Measurements from ENCODE around the gene RHBDF2. TPM values are rescaled to one million over a fixed set of nuclear protein-coding genes. Genes with fewer than 3 reads are reported as not detected.
"Not testable (repeated sequence)": the region's sequence is repeated elsewhere in the genome, so short reads cannot be mapped to it uniquely, and the experiment has no call there.

The RHBDF2 gene
- total RNA-seq, 6 experiments from 2014 or later, result 7.1 to 18.6 (median 11.0) TPM

DNA sequence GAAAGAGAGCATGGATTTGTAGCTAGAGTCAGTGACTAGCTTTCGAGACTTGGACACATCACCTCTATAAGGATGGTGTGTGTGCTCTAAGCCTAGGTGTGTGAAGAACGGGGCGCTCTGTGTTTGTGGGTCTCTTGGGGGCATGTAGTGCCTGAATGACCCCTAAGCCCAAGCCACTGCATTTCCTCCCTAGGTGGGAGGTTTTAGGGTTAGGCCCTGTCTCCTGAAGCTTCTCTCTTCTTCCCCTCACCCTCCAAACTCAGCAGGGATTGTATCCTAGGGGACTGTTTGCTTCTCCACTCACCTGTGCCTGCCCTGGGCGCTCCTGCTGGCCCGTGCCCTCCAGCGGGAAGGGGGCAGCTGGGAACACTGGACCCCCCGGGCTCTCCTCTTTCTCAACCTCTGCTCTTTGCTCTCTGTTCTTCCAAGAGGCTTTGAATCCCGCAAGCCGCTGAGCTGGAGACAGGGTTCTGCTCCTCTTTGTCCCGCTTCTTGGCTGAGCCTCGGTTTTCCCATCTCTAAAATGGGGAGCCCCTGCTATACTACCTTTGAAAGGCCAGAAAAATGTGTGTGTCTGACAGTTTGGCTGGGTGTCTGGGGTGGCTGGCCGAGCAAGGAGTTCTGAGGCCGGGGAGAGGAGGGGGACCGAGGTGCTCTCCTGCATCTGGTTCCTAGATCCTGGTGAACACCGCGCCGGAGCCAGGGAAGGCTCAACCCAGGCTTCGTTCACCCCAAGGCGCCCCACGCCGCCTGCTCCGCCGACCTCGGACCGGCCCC, 35.5 kb upstream of the RHBDF2 start:
- TF ChIP-seq POLR2A (IDR thresholded peaks at IDR 0.05), result no peak
- 53% methylated on average over 9 of the region's 25 CpGs for WGBS (ENCODE audit: insufficient coverage, low coverage, low lambda C conversion rate, missing lambda C conversion rate)
- H3K4me3 ChIP-seq, result peak overlapping the region in 1 of 3 donors; percentile 2
- H3K27me3 ChIP-seq, result no peaks in the 10 kb centered on the region
- H3K4me1 ChIP-seq, result peaks cover 0 to 14% (median 3%) of the 10 kb centered on the region in 4 donors
- intact Hi-C loops (cut with DNase I), result no loop called here
- ATAC-seq, result no peak
- H3K27ac ChIP-seq, result no peak overlapping the region
- H3K9me3 ChIP-seq, result no peaks in the 10 kb centered on the region
- DNase-seq, result no peak
- H3K36me3 ChIP-seq, result no peaks in the 10 kb centered on the region

DNA sequence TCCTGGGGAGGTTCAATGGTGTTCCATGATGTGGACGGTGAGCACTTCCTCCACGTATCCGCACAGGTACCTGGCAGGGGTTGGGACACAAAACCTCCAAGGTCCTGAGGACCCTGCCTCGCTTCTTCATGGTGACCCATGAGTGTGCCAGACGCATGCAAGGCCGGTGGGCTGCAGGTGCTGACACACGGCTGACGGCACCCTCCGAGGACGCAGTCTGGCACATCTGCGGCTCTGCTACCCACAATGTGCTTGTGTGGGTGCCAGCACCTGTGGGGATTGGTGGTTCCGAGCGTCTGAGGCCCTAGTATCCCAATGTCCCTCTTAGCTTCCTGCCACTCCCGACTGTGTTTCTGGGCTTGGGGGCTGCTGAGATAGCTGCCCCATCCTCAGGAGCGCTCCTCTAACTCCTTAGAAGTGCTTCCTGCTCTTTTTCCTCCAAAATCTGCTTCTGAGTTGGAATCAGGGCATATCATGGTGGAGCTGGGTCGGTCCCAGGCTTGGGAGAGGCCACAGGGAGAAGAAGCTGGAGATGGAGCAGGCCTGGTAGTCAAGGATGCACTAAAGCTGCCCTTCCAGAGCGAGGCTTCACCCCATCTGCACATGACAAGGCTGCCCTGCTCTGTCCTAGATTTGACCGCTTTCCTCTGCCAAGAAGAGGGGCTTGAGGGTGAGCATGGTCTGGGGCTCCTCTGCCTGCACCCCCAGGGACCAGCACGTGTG, 34.7 kb upstream of the RHBDF2 start:
- no peak overlapping the region for H3K4me3 ChIP-seq
- peaks cover 0 to 14% (median 4%) of the 10 kb centered on the region in 4 donors for H3K4me1 ChIP-seq
- no peak for DNase-seq
- intact Hi-C loops (cut with DNase I), result no loop called here
- WGBS (ENCODE audit: insufficient coverage, low coverage, low lambda C conversion rate, missing lambda C conversion rate), result 80% methylated on average over 3 of the region's 19 CpGs
- no peak overlapping the region for H3K27ac ChIP-seq
- no peaks in the 10 kb centered on the region for H3K36me3 ChIP-seq
- no peak for TF ChIP-seq POLR2A (IDR thresholded peaks at IDR 0.05)
- TF ChIP-seq CTCF (IDR thresholded peaks at IDR 0.05), result no peak
- H3K27me3 ChIP-seq, result no peaks in the 10 kb centered on the region
- no peak for ATAC-seq
- H3K9me3 ChIP-seq, result no peaks in the 10 kb centered on the region

- no peak for ATAC-seq
- no peak for DNase-seq
- Histone ChIP-seq H3K27me3 (no peaks in the 10 kb centered on the region), H3K27ac (no peak overlapping the region), H3K36me3 (no peaks in the 10 kb centered on the region), H3K9me3 (no peaks in the 10 kb centered on the region), H3K4me3 (no peak overlapping the region), H3K4me1 (peaks cover 0 to 10% (median 5%) of the 10 kb centered on the region in 4 donors)
- intact Hi-C loops (cut with DNase I), result no loop called here
- 71% methylated on average over 1 of the region's 7 CpGs for WGBS (ENCODE audit: insufficient coverage, low coverage, low lambda C conversion rate, missing lambda C conversion rate)
- no peak for TF ChIP-seq CTCF (IDR thresholded peaks at IDR 0.05)
- no peak for TF ChIP-seq POLR2A (IDR thresholded peaks at IDR 0.05)
These were observed 33.9 kb upstream of the RHBDF2 start for GRCh38 chr17:76534831-76535732.

DNA sequence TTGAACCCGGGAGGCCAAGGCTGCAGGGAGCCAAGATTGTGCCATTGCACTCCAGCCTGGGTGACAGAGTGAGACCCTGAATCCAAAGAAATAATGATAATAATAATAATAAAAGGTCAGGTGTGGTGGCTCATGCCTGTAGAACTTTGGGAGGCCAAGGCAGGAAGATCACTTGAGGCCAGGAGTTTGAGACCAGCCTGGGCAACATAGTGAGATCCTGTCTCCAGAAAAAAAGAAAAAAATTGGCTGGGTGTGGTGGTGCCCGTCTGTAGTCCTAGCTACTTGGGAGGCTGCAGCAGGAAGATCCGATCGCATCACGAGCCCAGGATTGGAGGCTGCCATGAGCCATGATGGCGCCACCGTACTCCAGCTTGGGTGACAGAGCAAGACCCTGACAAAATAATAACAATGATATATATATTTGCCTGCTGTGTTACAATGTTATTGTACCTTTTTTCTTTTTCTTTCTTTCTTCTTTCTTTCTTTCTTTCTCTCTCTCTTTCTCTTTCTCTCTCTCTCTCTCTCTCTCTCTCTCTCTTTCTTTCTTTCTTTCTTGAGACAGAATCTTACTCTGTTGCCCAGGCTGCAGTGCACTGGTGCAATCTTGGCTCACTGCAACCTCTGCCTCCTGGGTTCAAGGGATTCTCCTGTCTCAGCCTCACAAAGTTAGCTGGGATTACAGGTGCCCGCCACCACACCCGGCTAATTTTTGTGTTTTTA, 32.6 kb upstream of the RHBDF2 start:
- H3K9me3 ChIP-seq; DNase-seq; H3K4me3 ChIP-seq; H3K27me3 ChIP-seq; ATAC-seq; H3K36me3 ChIP-seq; intact Hi-C loops (cut with DNase I); H3K27ac ChIP-seq: not testable (repeated sequence)
- H3K4me1 ChIP-seq, result peaks cover 0 to 16% (median 5%) of the 10 kb centered on the region in 4 donors
- 92% methylated on average over 4 of the region's 9 CpGs for WGBS (ENCODE audit: insufficient coverage, low coverage, low lambda C conversion rate, missing lambda C conversion rate)
